Ovary (tissue), 9 donors: ENCODE results near the gene TIMM22. TPM values are rescaled to one million over a fixed set of nuclear protein-coding genes. Genes with fewer than 3 reads are reported as not detected.

Source experiments
- DNase-seq, 5 donors: peaks; one replicate each; pipeline ENCODE4 v3.0.0-alpha.2; 2019 to 2020
- H3K27ac ChIP-seq, 2 donors: fragments of 200-600 bp; one replicate each; pipeline versions ENCODE4 v1.5.1 to v1.8.0; 2019 to 2022
- H3K27me3 ChIP-seq: fragments of 200-600 bp; one replicate; pipeline ENCODE4 v1.8.0; 2022
- H3K36me3 ChIP-seq: fragments of 200-600 bp; sonication (generic); one replicate; pipeline ENCODE4 v1.5.1; 2019
- H3K4me1 ChIP-seq: one replicate; pipeline ENCODE4 v1.8.1; 2013; ENCODE audit warnings: mild to moderate bottlenecking, moderate library complexity; ENCODE audit not compliant: insufficient read depth
- H3K4me3 ChIP-seq: fragments of 200-600 bp; sonication (generic); one replicate; pipeline ENCODE4 v1.5.1; 2017
- H3K9me3 ChIP-seq, 2 donors: fragments of 200-600 bp in 1 of 2; sonication (generic) in 1 of 2; one replicate each; pipeline versions ENCODE4 v1.5.1 to v1.8.1; 2013 to 2019; ENCODE audit warnings: mild to moderate bottlenecking in 1 of 2, moderate library complexity in 1 of 2
- CTCF ChIP-seq, 3 donors: fragments of 450-650 bp in 2 of 3; fragments of 200-600 bp in 1 of 3; IDR thresholded peaks; one replicate each; pipeline versions ENCODE4 v1.5.1 to v1.8.0; 2016 to 2022; ENCODE audit warnings: antibody characterized with exemption in 3 of 3, mild to moderate bottlenecking in 1 of 3
- EP300 ChIP-seq: sonication (generic); formaldehyde crosslinking; IDR thresholded peaks from one replicate; pipeline ENCODE4 v1.6.1; 2017; ENCODE audit warnings: antibody characterized with exemption
- POLR2A ChIP-seq: fragments of 450-650 bp; IDR thresholded peaks from one replicate; pipeline ENCODE4 v1.6.1; 2017; ENCODE audit warnings: antibody characterized with exemption, mild to moderate bottlenecking, moderate library complexity
- WGBS, 3 donors: extraction: QIAGEN DNeasy Blood & Tissue Kit in 1 of 3; methylation state at CpG; one replicate each; pipeline versions ENCODE4 v1.1.5 to v1.1.7; 2013 to 2017; 5-methylcytosine and 5-hydroxymethylcytosine counted together
- intact Hi-C, 4 donors: fragments of 100-400 bp; cut with DNase I; formaldehyde crosslinking; loops; one replicate each; pipeline versions ENCODE4 v1.11.0 to v1.15.1; 2022 to 2023
- polyA plus RNA-seq, 2 donors: library from polyadenylated mRNA; stranded (reverse); fragments of 200-250 nt in 1 of 2; fragments of 350-450 nt in 1 of 2; fragmentation: Illumina TruSeq in 1 of 2; extraction: RNeasy Lipid Tissue Mini Kit (QIAGEN cat#74804) in 1 of 2; gene quantifications; one replicate each; pipeline ENCODE4 v1.2.3, GENCODE V29; 2013 to 2014
- total RNA-seq, 7 donors: library from RNA; depleted of rRNA in 2 of 7; stranded (reverse); fragments of >200 nt in 2 of 7; fragmentation: NEBNext Ultra II Directional in 3 of 7; extraction: Animal tissue kit (Norgen Biotek cat#: 25700) in 3 of 7; gene quantifications; one replicate each; pipeline versions ENCODE4 v1.1.0 to v1.2.4, GENCODE V29; 2016 to 2023
- donor health status: DM: no; HTN: no; CAD: no; lungs with moderate emphysema.
- donor health status: DM: no; HTN: no; CAD: no.
- donor health status: Bipolar disorder and iron deficiency.
- donor health status: DM: yes; HTN: yes; CAD: no.
- donor health status: DM: no; HTN: no; CAD: no.
- donor health status: DM: yes; HTN: yes; CAD: no.

TIMM22 gene
- total and polyA plus RNA-seq, 9 donors, result 7.9 to 15.1 (median 11.3) TPM

DNA sequence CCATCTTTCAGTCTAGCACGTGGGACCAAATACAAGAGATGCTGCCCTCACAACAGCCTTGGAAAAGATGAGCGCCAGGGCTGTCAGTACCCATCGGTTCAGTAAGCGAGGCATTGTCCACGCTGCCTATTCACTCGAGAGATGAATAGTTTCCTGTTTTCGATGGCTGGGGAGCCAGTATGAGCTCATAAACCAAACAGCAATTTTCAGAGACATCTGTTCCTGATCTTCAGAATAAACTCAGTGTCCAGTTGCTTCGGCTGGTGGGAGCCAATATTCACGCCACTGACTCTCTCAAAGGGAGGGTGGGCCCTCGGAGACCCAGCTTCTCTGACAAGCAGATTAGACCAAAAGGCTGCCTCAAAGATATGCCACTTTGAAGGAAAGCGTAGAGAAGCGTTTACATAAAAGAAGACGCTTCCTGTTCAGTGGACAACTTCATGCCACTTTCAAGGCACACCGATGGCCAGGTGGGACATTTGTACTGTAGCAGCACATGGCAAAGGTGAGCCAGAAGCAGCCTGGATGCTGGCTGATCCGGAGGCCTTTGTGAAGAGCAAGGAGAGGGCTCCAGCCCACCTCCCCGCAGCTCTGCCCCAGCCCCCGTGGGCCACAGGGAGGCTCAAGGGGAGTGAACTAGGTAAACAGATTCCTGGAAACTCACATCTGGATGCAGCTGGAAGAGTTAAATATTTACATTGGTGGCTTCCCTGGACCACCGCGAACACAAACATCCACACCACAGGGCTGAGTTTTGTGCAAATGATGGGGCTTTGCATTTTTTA is 6.0 kb downstream of the TIMM22 start:
- DNase-seq, result no peak
- H3K4me3 ChIP-seq, result no peak overlapping the region
- WGBS, 3 donors, result 29 to 46% (median 43%) methylated on average over 19 of the region's 19 CpGs
- no peak overlapping the region for H3K27ac ChIP-seq
- H3K4me1 ChIP-seq, result peaks cover 24% of the 10 kb centered on the region
- no peaks in the 10 kb centered on the region for H3K27me3 ChIP-seq
- intact Hi-C loops, result no loop called here
- TF ChIP-seq EP300, result no peak
- no peak for TF ChIP-seq CTCF (IDR thresholded peaks at IDR 0.05)
- TF ChIP-seq POLR2A, result no peak
- H3K9me3 ChIP-seq, result no peaks in the 10 kb centered on the region
- H3K36me3 ChIP-seq, result no peaks in the 10 kb centered on the region

DNA sequence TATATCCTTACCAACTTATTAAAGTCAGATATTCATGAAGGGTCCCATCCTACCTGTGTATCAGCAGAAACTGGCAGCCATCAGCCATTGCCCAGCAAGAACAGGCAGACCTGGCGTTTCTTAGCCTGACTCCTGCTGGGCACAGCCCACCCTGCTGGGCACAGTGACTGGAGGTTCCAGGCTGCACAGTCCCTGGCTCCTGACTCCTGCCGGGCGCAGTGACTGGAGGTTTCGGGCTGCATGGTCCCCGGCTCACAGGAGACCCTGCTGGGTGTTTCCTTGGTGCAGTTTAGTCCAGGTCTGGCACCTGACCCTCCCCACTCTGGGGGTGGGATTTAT is 6.7 kb downstream of the TIMM22 start:
- H3K36me3 ChIP-seq, result no peaks in the 10 kb centered on the region
- WGBS, 3 donors, result 64 to 88% (median 69%) methylated on average over 5 of the region's 5 CpGs
- DNase-seq, result no peak
- no peaks in the 10 kb centered on the region for H3K9me3 ChIP-seq
- peaks cover 21% of the 10 kb centered on the region for H3K4me1 ChIP-seq
- intact Hi-C loops, result no loop called here
- H3K27me3 ChIP-seq, result no peaks in the 10 kb centered on the region
- TF ChIP-seq POLR2A (no peak), CTCF (IDR thresholded peaks at IDR 0.05) (no peak), EP300 (no peak)
- no peak overlapping the region for H3K4me3 ChIP-seq
- peak overlapping the region in 1 of 2 donors; percentile 66 for H3K27ac ChIP-seq

DNA sequence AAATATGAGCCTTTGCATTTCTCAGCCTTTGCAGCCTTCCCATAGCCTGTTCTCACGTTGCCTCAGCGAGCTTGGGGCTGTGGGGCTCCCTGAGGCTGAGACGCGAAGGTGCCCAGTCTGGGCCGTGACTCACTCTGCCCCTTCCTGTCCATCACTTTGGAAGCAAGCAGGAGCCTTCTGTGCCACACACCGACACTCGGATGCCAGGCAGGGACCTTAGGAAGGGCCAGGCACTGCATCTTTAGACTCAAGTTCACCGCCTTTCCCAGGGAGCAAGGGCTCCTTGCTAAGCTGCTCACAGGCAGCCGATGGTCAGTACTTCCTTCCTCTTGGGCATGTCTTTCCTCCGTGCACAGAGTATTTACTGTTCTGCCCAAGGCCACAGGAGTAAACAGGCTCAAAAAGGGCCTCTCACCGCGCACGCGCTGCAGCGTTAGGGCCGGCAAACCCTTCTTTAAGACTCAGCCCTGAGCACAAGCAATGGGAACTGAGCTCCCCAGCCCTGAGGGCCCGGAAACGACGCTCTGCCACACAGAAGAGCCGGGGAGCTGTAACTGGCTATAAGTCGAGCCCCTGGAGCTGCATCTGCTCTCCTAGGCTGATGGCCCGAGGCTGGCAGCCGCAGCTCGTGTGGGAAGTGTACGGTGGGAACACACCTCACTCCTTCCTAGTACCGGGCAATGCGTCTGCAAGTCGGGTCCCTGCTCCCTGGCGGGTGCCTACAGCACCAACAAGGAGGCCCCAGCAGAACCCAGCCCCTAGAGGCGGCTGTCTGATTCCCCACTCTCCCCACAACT is 7.2 kb downstream of the TIMM22 start:
- WGBS, 3 donors, result 18 to 61% (median 40%) methylated on average over 30 of the region's 30 CpGs
- TF ChIP-seq POLR2A, result no peak
- Histone ChIP-seq H3K4me1 (peaks cover 22% of the 10 kb centered on the region), H3K9me3 (no peaks in the 10 kb centered on the region), H3K36me3 (no peaks in the 10 kb centered on the region), H3K27me3 (no peaks in the 10 kb centered on the region), H3K27ac (peak overlapping the region in 1 of 2 donors; percentile 66), H3K4me3 (no peak overlapping the region)
- intact Hi-C loops, result no loop called here
- peak; percentile 49 to 79 (median 59) for DNase-seq

- Histone ChIP-seq H3K27me3 (no peaks in the 10 kb centered on the region), H3K4me3 (no peak overlapping the region), H3K4me1 (peaks cover 22% of the 10 kb centered on the region), H3K27ac (peak overlapping the region in 1 of 2 donors; percentile 66), H3K9me3 (no peaks in the 10 kb centered on the region), H3K36me3 (no peaks in the 10 kb centered on the region)
- intact Hi-C loops, result loop anchor here in 1 of 4 donors (5.0 kb wide), 1 partner anchor 42 kb away; no protein-coding TSS in a partner anchor
- 35 to 62% (median 52%) methylated on average over 13 of the region's 13 CpGs for WGBS, 3 donors
- DNase-seq, result no peak
- TF ChIP-seq EP300, result no peak
- no peak for TF ChIP-seq CTCF (IDR thresholded peaks at IDR 0.05)
- TF ChIP-seq POLR2A, result no peak
Measured at GRCh38 chr17:1004769-1005295, 7.9 kb downstream of the TIMM22 start.
